IPS-NIHi11 (cell line): Measurements from ENCODE around the gene MMP12.
"Not testable (repeated sequence)": the region's sequence is repeated elsewhere in the genome, so short reads cannot be mapped to it uniquely, and the experiment has no call there.

Experiments used
- DNase-seq: peaks from one replicate; pipeline ENCODE4 v3.0.0; 2012; ENCODE audit warnings: mixed read lengths, low spot score

The MMP12 gene

DNA sequence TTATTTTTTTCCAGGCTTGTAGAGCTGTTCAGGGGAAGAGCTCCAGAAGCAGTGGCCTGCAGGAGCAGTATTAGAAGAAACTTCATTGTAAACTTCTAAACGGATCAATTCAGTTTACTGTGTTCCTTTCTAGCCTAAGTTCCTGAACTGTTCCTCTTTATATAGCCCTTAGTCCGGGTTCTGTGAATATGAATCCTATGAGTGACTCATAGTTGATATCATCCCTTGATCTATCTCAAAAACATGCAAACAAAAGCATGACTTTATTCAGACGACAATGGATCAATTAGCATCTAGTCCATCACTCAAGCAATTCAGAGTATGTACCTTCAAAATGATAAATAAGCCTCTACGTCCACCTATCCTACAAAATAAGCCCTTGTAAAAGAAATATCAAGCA is at the start of gene MMP12:
Gene MMP12, minus strand, starts transcription at position 131 of the 400 bp plus-strand sequence. Its CDS starts 45 bp downstream, at position 86.
- DNase-seq = no peak

DNA sequence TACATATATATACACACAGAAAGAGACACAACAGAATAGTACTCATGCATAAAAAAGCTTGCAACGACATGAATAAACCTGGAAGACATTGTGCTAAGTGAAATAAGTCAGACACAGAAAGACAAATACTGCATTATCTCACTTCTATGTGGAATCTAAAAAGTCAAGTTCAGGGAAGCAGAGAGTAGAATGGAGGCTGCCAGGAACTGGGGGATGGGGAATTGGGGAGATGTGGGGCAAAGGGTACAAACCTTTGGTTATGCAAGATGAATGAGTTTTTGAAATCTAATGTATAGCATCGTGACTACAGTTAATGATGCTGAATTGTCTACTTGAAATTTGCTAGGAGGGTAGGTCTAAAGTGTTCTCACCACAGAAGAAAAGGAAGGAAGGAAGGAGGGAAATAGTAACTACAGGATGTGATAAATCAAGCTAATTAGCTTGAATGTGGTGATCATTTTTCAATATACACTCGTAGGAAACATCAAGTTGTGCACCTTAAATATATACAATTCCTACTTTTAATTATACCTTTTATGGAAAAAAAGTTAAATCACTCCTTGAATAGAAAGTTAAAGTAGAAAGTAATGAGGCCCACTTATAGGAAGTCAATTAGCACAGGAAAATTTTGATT is 46.9 kb upstream of the MMP12 start:
- DNase-seq = no peak

DNA sequence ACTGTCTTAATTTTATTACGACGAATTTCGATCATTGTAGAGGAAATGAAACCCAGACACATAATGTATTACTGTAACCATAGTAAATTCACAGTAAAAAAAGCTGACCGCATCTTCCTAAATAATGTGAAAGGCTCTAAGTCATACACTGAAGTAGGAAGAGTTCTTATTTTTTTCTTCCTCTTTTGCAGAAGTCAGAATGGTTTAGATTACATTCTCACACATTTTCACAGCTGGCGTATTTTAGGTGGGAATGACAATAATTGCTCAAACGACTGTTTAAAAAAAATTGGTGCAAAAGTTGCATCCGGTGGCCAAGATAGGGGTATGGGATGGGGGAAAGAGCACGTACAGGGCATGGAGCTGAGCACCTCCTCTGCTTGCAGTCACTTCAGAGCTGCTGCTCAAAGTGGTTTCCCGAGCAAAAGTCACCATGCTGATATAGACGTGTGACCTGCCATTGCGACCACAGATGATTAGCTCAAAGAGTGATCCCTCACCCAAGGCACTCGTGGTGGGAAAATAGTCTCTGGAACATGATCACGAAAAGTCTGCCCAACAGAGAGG is 45.4 kb upstream of the MMP12 start:
- no peak for DNase-seq

DNA sequence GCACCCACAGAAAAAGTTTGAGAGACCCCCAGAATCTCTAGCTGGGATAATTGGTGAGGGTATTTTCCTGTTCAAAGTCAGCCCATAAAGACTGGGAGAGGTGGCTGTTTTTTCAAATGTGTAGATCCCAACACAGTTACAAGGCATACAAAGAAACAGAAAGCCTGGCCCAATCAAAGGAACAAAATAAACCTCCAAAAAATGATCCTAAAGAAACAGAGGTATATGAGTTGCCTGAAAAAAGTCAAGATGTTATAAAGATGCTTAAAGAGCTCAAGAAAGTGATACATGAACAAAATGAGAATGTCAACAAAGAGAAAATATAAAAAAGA is 40.2 kb upstream of the MMP12 start:
- DNase-seq = no peak

DNA sequence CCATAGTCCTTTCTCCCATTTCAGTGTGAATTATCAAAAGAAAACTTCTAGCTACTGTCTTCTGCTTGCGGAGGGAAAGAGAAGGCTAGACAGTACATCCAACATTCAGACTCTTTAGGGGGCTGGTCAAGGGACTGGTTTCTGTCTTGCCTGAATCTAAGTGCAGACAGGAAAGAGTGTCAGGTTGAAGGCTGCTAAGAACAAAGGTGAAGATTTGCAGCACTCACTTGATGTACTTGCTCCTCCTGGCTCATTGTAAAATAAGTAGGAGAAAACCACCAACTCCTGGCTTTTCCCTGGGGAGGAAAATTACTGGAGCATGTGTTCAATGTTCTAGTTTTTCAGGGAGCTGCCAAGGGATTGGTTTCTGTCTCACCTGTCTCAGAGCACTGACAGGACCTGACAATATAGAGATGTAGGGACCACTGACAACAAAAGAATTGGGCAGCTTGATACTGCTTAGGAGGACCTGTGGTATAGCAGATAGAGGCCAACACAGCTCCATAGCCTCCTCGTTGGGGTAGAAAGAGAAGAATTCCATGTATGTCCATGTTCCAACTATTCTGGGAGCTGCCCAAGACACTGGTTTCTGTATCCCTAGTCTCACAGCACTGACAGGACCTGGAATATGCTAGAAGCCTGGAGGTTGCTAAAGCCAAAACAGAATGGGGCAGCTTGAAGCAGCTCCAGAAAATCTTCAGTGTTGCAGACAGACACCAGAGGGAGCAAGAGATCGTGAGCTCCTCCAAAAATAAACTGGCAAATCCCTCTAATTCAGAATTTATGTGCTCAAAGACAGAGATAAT is 39.7 kb upstream of the MMP12 start:
- peak; percentile 59 for DNase-seq

DNA sequence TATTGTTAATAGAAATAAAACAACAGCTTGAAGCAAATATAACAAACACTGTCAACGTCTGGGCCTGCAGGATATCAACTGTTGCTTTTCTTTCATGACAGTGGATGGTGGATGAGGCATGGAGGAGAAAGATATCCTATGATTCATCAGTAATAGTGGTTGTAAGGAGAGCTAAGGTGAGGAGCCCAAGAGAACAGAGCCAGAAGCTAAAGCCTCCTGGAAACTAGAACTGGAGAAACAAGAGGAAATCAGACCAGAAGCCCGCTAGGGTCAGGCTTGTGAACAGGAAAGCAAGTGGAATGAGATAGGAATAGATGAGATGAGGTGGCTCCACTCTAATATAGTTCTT is 37.7 kb upstream of the MMP12 start:
- DNase-seq = no peak

DNA sequence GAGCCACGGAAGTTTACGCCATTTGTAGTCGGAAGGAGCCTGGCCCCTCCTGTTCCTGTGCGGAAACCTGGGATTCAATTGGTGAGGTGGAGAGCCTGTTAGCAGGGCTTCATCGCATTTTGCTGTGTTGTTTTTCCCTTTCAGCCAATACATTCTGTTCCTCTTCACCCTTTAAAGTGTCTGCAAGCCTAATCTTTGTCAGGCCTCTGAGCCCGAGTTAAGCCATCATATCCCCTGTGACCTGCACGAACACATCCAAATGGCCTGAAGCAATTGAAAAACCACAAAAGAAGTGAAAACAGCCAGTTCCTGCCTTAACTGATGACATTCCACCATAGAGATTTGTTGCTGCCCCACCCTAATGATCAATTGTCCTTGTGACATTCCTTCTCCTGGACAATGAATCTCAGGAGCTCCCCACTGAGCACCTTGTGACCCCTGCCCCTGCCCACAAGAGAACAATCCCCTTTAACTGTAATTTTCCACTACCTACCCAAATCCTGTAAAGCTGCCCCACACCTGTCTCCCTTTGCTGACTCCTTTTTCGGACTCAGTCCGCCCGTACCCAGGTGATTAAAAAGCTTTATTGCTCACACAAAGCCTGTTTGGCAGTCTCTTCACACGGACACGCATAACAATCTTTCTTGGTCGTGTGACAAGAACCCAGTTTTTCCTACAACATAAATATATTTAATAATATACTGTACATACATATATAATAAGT is 37.1 kb upstream of the MMP12 start:
- no peak for DNase-seq

DNA sequence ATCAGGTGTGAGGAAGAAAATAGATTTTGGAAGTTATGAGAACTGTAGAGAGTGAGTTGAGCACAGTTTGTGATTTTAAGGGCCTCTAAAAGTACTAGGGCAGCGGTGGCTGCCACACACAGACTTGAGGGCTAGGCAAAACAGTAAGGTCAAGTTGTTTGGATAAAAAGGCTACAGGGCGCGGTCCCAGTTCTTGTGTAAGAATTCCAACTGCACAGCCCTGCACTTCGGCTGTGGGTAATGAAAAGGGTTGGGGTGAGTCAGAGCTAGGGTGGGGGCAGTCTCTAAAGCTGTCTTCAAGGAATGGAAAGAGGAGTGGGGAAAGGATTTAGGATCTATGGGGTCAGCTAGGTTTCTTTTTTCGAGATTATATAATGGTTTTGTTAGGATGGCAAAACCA is 31.1 kb upstream of the MMP12 start:
- not testable (repeated sequence) for DNase-seq

DNA sequence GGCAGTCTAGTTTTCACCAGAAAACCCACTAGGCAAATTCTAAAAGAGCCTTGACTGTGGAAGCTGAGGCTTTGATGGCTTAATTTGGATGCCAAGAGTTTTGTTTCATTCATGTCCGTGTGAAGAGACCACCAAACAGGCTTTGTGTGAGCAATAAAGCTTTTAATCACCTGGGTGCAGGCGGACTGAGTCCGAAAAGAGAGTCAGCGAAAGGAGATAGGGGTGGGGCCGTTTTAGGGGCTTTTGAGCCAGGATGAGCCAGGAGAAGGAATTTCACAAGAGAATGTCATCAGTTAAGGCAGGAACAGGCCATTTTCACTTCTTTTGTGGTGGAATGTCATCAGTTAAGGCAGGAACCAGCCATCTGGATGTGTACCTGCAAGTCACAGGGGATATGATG is 29.1 kb upstream of the MMP12 start:
- DNase-seq = not testable (repeated sequence)

DNA sequence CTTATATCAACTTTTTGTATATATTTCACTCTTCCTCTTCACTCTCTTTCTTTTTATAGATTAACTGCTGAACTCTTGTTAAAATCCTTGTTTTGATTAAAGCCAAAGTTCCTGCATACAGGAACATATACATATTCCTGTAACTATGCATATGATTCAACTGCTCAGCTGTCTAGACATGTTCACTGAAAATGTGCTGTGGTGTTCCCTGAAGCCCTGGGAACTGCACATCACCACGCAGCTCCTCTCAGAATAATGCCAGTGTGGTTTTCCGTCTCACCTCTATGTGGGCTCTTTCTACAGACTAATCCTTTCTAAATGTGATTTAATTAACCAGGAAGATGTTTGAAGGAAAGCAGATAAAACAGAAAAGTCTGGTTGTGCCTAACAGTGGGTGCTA is 25.6 kb upstream of the MMP12 start:
- no peak for DNase-seq

DNA sequence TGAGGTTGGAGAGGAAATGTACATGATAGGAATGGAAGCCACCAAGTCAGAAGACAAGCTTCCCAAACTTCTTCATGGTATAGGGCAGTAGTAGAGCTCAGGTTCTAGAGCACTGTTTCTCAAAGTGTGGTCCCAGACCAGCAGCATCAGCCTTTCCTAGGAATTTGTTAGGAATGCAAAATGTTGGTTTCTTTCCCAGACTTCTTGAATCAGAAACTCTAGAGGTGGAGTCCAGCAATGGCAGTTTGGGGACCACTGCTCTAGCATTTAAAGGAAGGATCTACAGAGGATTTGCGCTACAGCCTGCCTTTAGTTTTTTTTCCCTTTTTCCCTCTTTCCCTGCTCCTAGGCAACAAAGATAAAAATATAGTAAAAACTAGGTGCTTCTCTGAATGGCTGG is 17.0 kb upstream of the MMP12 start:
- DNase-seq = no peak

DNA sequence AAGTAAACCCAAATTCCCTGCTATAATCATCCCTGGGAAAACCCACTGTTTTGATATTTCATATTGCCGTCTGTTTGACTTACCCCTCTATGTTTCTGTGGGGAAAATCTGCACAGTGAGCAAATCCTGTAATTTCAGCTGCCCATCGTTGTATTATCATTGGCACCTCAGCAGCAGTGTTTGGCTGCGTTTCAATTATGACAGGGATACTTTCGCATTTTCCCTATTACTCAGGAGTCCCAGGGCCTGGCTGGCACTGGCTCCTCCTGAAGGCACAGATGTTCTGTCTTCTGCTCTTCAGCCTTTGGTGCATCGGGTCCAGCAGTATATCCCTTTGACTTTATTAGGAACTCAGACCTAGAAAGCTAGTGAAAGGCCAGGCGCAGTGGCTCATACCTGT is 12.2 kb upstream of the MMP12 start:
- no peak for DNase-seq

DNA sequence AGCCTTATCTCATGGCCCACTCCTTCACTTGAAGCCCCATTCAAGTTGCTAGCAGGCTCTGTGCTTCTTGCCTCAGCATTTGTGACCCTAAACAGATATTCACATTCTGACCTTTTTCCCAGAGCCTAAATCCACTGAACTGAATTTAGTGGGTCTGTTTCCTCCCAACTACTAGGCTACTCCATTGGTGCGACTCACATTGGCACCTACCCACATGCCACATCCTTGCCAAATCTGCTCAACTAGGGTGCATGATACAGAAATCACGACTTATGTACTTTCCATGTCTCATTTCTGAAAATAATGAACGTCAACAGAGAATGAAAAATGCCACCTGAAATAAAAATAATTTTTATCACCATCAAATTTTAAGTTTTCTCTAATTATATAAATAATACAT is 8.4 kb upstream of the MMP12 start:
- no peak for DNase-seq

DNA sequence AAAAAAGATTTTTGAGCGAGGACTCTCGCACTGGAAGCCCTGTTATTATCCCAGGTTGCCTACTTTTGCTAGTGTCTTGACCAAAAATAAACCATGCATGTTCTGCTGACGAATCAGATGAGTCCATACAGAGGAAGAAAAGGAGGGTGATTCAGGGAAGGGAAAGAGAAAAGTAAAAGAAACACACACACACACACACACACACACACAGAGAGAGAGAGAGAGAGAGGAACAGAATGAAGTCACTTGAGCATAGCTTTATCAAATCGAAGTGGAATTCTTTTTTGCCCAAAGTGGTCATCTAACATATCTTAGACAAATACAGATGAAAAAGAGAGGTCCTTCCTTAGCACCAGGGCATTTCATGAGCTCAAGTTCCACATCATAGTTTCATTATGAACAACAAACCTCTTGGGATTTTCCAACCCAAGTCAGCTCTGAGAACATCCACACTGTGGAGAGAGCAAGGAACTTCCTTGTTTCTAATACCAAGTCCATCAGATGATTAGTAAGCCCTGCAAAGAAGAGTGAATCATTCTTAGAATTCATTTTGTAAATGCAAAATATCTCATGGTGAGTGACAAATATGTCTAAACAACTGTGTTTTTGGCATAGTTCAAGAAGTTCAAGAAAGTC is 7.7 kb upstream of the MMP12 start:
- DNase-seq = no peak

DNA sequence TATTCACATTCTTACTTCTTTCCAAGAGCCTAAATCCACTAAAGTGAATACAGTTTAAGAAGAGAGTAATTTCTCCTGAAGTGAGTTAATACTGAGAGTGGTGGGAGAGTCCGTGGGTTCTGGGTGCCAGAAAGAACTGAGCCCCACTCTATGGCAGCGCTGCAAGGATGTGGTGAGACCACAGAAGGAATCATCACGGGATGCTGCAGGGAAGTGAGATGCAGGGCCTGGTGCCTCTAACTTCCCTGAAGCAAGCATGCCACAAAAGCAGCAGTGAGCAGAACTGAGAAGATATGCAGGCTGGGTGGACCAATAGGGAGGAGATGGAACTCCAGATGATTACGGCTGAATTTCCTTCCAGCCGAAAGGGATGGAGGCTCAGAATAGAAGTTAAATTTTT is 5.0 kb upstream of the MMP12 start:
- no peak for DNase-seq

DNA sequence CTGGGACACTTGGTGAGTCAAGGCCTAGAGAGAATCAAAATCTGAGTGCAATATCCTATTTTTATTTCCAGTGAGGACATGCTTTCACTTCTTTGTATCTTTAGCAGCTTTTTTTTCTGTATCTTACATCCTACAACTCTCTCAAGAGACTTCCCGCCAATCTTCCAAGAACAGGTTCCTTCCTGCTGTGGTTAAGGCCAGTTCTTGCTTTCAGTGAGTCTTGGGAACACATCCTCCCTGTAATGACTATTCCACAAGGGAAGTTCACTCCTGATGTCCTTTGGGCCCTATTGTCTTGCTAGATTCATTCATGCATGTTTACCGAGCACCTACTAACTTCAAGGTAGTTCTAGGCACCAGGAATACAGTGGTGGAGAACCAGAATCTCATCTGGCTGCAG is 3.8 kb upstream of the MMP12 start:
- no peak for DNase-seq

DNA sequence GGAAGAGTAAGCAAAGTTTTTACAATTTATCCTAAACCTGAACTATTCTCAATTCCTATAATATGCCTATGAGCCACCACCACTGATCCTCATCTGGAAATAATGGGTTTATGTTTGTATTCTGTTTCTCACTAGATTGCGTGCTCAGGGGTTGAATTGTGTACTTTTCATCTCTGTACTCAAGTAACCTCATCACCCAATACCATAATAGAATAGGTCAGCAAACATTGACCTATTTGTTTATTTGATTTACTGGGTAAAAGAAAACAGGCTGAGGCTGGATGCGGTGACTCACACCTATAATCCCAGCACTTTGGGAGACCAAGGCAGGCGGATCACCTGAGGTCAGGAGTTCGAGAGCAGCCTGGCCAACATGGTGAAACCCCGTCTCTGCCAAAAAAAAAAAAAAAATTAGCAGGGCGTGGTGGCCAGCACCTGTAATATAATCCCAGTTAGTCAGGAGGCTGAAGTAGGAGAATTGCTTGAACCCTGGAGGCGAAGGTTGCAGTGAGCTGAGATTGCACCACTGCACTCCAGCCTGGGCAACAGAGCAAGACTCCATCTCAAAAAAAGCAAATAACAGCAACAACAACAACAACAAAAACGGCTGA is 5.3 kb downstream of the MMP12 start:
- not testable (repeated sequence) for DNase-seq

DNA sequence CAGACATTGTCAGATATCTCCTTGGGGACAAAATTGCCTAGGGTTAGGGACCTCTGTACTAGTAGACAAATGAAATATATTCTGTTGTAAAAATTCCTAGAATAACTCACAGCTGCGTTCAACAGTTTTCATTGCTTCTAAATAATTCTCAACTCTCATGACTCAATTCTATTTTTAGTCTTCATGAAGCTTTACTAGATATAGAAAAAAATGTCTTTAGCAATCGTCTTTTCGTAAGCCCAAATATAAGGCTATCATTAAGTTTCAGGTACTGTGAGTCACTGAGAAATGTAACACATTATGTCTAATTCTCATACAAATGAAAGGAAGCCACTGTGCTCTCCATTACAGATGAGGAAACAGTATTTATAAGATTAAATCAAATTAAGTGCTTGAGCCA is 6.4 kb downstream of the MMP12 start:
- DNase-seq = no peak

DNA sequence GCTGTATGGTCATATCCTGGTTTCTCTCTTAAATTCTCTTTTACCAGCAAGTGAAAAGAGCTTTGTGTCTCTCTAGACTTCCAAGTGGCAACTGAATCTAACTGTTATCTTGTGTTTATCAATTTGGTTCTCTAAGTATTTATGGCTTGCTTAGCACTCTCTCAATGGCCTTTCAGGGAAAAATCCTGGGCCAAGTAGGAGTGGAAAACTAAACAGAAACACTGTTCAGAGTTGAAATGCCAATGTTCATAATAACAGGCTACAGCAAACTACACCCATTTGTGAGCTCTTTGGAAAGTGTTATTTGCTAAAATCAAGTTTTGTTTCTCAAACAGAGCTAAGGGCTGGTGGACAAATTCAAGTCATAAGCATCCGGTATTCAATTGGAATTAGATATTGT is 10.1 kb downstream of the MMP12 start:
- no peak for DNase-seq

DNA sequence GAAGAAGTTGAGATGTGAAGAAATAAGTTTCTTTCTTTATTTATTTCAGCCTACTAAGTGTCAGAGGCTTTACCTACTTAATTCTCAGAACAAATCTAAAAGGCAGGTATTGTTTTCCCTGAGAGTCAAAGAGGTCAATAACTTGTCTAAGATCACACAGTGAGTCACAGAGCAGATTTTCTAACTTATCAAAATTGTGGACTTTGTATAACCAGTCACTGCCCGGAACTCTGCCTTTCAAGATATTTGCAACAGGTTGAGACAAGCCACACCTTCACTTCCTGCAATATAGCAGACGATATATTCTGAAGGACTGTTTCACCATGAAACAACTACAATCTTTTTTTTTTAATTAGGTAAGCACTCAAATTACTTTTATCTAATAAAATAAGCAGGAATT is 20.8 kb downstream of the MMP12 start:
- no peak for DNase-seq

DNA sequence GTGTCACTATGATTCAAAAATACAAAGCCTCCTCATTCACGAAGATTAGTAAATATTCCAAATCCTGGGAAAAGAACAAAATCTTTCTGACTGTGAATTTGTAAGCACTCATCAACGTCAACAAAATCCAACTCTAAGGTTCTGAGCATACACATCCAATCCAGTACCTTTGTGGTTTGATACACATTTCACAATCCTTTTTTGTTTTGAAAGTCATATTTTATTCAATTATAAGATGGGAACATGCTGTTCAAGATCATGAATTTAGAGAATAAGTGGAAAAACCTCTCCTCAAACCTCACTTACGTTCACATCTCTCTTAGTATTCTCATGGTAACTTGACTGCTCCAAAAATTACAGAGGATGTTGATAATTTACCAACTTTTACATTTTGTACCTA is 21.7 kb downstream of the MMP12 start:
- no peak for DNase-seq
